Nephron (organoid): ENCODE data around the gene ZDHHC20.

Experiments used
- H3K27ac Mint-ChIP-seq, 3 experiments: 2 replicates each; pipeline ENCODE4 v1.8.0; 2020; ENCODE audit warnings: mixed read lengths in 3 of 3, mild to moderate bottlenecking in 2 of 3, moderate library complexity in 1 of 3
- H3K27me3 Mint-ChIP-seq: 2 replicates; pipeline ENCODE4 v1.8.0; 2021; ENCODE audit warnings: low read depth, mild to moderate bottlenecking, moderate library complexity, mixed read lengths
- H3K36me3 Mint-ChIP-seq: 2 replicates; pipeline ENCODE4 v1.8.0; 2020; ENCODE audit warnings: low read depth, mixed read lengths
- H3K4me1 Mint-ChIP-seq: 2 replicates; pipeline ENCODE4 v1.8.0; 2020; ENCODE audit warnings: mixed read lengths
- H3K4me3 Mint-ChIP-seq, 3 experiments: 2 replicates each; pipeline ENCODE4 v1.8.0; 2020; ENCODE audit warnings: mild to moderate bottlenecking in 3 of 3, mixed read lengths in 3 of 3, moderate library complexity in 2 of 3
- H3K9me3 Mint-ChIP-seq: 2 replicates; pipeline ENCODE4 v1.8.0; 2020; ENCODE audit warnings: mixed read lengths
- CTCF ChIP-seq, 3 experiments: fragments of 200-600 bp; sonication (generic); IDR thresholded peaks; one replicate each; pipeline ENCODE4 v1.5.0; 2021; ENCODE audit warnings: antibody characterized with exemption in 3 of 3; ENCODE audit not compliant: unreplicated experiment in 3 of 3

Gene ZDHHC20

GRCh38 chr13:21365574-21365973 lies 93.5 kb downstream of the ZDHHC20 start:
- Mint-ChIP-seq H3K9me3 (peaks cover 13% of the 10 kb centered on the region), H3K36me3 (no peaks in the 10 kb centered on the region), H3K4me3 (no peak overlapping the region), H3K4me1 (no peaks in the 10 kb centered on the region), H3K27me3 (no peaks in the 10 kb centered on the region), H3K27ac (no peak overlapping the region)
- TF ChIP-seq CTCF (IDR thresholded peaks at IDR 0.05; ENCODE audit: unreplicated experiment in 3 of 3), result no peak

GRCh38 chr13:21364916-21365315 lies 94.2 kb downstream of the ZDHHC20 start:
- peaks cover 13% of the 10 kb centered on the region for H3K9me3 Mint-ChIP-seq
- H3K36me3 Mint-ChIP-seq, result no peaks in the 10 kb centered on the region
- H3K4me1 Mint-ChIP-seq, result no peaks in the 10 kb centered on the region
- H3K27ac Mint-ChIP-seq, result no peak overlapping the region
- no peak overlapping the region for H3K4me3 Mint-ChIP-seq
- no peak for TF ChIP-seq CTCF (IDR thresholded peaks at IDR 0.05; ENCODE audit: unreplicated experiment in 3 of 3)
- no peaks in the 10 kb centered on the region for H3K27me3 Mint-ChIP-seq

GRCh38 chr13:21364357-21364756 lies 94.7 kb downstream of the ZDHHC20 start:
- H3K9me3 Mint-ChIP-seq, result peaks cover 13% of the 10 kb centered on the region
- H3K4me3 Mint-ChIP-seq, result no peak overlapping the region
- no peak overlapping the region for H3K27ac Mint-ChIP-seq
- H3K36me3 Mint-ChIP-seq, result no peaks in the 10 kb centered on the region
- H3K27me3 Mint-ChIP-seq, result no peaks in the 10 kb centered on the region
- TF ChIP-seq CTCF (IDR thresholded peaks at IDR 0.05; ENCODE audit: unreplicated experiment in 3 of 3), result no peak
- H3K4me1 Mint-ChIP-seq, result no peaks in the 10 kb centered on the region

GRCh38 chr13:21362741-21363140 lies 96.4 kb downstream of the ZDHHC20 start:
- no peaks in the 10 kb centered on the region for H3K36me3 Mint-ChIP-seq
- no peak overlapping the region for H3K4me3 Mint-ChIP-seq
- H3K27ac Mint-ChIP-seq, result no peak overlapping the region
- TF ChIP-seq CTCF (IDR thresholded peaks at IDR 0.05; ENCODE audit: unreplicated experiment in 3 of 3), result no peak
- H3K27me3 Mint-ChIP-seq, result no peaks in the 10 kb centered on the region
- H3K9me3 Mint-ChIP-seq, result peaks cover 13% of the 10 kb centered on the region
- no peaks in the 10 kb centered on the region for H3K4me1 Mint-ChIP-seq

GRCh38 chr13:21361706-21362105 lies 97.4 kb downstream of the ZDHHC20 start:
- no peaks in the 10 kb centered on the region for H3K36me3 Mint-ChIP-seq
- no peak overlapping the region for H3K27ac Mint-ChIP-seq
- TF ChIP-seq CTCF (IDR thresholded peaks at IDR 0.05; ENCODE audit: unreplicated experiment in 3 of 3), result no peak
- H3K4me3 Mint-ChIP-seq, result no peak overlapping the region
- no peaks in the 10 kb centered on the region for H3K27me3 Mint-ChIP-seq
- H3K4me1 Mint-ChIP-seq, result no peaks in the 10 kb centered on the region
- peaks cover 13% of the 10 kb centered on the region for H3K9me3 Mint-ChIP-seq

- Mint-ChIP-seq H3K27ac (no peak overlapping the region), H3K4me1 (no peaks in the 10 kb centered on the region), H3K4me3 (no peak overlapping the region), H3K36me3 (no peaks in the 10 kb centered on the region), H3K27me3 (no peaks in the 10 kb centered on the region), H3K9me3 (peaks cover 13% of the 10 kb centered on the region)
- TF ChIP-seq CTCF (IDR thresholded peaks at IDR 0.05; ENCODE audit: unreplicated experiment in 3 of 3), result no peak
Observed at GRCh38 chr13:21361123-21361522, 98.0 kb downstream of the ZDHHC20 start.
